ENCODE results near the gene CDH13.

CDH13 gene

DNA sequence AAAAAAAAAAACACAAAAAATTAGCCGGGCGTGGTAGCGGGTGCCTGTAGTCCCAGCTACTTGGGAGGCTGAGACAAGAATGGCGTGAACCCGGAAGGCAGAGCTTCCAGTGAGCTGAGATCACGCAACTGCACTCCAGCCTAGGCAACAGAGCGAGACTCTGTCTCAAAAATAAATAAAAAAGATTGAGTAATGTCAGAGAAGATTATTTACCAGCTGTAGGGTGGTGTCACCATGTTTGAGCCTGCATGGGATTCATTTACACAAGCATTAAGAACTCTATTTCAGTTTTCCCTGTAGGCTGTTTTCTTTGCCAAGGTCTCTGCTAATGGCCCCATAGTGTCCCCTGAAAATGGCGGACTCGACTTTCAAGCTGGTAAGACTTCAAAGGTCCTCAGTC, 575.0 kb downstream of the CDH13 start:
- no peak for ATAC-seq

DNA sequence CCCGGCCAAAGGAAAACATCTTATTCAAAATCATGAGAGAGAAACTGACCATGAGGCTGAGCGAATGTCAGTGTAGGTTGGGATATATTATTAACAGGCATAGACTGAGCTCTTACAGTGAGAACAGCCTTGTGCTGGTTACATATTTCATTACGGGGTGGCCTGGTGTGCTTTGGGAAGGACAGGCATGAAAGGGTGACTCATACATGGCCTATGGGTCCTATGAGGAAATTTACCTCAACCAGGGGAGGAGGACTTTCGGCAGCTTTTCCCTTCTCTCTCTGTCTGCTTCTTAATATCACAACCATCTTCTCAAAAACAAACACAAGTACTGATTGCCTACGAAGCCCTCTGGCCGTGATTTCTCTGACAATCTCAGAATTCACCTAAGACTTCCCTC, 579.1 kb downstream of the CDH13 start:
- no peak for ATAC-seq

DNA sequence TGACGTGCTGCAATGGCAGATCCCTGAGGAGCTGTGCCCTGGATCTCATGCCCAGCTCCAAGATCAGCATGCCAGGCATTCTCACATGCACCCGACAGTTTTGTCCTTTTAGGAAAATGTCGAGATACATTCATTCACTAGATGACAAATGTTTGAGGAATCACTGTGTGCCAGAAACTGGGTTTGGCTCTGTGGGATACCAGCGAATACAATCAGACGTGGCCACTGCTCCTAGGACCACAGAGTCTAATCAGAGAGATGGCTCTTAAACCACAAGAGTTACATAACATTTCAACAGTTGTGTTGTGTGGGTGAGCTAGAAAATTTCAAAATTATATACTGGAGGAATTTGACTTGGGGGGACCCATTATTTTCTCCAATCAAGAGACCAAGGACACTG, 579.7 kb downstream of the CDH13 start:
- no peak for ATAC-seq

DNA sequence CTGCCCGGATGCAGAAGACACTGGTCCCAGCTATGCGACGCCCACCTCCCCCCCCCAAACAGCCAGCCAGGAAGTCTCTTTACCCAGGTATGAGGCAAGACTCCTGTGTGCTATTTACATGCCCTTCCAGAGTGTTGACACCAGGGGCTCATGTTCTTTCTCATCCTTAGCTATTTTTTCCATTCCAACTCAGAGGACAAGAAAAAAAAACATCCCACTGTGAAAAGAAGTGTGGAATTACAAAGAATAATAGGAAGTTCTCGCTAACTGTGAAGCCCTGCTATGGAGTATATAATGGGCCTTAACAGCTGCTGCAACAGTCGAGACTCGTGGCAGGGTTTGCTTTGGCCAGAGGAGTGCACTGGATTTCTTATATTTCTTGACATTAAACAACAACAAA, 584.9 kb downstream of the CDH13 start:
- ATAC-seq = no peak

DNA sequence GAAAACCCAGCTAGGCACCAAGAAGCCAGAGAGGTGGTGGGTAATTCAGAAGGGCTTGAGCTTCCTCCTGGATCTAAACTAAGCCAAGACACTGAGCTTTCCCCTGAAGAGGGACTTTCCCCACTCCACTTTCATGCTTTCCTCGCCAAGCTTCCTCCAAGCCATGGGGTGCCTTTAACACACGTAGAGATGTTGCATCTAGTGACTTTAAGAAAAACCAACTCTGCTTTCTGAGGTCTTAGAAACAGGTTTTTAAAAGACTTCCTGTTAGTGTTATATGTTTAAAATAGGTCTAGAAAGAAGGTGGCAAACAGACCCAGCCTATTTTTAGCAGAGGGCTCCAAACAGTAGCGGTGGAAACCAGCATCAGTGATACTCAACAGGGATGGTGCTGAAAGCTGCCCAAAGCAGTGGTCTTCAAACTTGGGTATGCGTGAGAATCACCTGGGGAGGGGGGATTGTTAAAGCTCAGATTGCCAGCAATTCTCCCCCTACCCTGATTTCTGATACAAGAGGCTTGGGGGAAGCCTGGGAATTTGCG, 585.6 kb downstream of the CDH13 start:
- ATAC-seq = no peak

DNA sequence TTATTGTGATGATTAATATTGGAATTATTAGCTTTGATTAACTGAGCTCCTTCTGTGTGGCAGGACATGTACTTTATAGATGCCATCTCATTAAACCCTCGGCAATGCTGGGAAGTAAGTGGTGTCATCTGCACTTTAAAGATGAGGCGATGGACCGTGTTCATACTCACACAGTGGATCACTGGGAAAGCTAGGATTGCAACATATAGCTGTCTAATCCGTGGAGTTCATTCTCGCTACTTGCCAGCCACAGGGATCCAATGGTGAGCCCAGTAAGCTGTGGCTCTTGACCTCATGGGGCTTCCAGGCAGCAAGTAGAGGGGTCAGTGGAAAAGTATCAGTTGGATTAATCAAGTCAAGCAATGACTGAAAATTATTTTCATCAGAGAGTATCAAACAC, 587.9 kb downstream of the CDH13 start:
- no peak for ATAC-seq

DNA sequence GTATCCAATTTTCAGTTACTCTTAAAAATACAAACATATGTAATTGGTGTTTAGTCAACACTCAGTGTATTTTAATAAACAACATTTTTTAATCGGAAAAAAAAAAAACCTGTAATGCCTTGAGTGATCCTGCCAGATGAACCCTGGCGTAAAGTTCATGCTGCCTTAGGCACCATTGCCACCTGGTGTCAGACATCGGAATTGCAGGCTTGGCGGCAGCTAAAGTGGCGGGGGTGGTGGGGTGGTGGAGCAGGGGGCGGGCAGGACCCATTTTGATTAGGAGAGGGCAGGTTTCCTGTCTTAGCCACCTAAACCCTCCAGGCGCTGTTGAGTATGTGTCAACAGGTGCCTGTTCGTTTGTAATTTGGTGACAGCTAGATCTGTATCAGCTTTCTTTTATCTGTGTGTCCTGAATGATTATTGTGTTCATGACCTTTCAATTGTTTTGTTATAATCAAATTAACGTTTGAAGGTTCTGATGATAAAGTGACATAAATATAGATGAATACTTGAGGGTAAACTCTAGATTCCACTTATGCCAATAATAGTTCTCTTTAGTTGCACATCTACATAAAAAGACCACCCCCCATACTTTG, 588.7 kb downstream of the CDH13 start:
- ATAC-seq = no peak

DNA sequence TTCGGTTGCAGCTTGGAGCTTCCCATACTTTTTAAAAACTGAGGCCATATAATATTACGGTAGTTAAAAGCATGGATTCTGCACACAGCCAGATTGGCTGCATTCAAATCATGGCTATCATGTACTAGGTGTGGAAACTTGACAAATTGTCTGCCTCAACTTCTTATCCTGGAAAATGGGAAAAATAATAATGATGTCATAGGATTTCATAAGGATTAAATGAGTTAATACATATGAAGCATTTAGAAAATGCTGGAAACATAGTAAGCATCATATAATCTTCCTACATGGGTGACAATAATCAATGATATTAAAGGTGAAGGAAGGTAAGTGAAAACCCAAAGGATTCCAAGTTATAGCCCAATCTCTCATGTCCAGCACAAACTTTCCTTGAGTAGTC, 592.5 kb downstream of the CDH13 start:
- ATAC-seq = no peak

DNA sequence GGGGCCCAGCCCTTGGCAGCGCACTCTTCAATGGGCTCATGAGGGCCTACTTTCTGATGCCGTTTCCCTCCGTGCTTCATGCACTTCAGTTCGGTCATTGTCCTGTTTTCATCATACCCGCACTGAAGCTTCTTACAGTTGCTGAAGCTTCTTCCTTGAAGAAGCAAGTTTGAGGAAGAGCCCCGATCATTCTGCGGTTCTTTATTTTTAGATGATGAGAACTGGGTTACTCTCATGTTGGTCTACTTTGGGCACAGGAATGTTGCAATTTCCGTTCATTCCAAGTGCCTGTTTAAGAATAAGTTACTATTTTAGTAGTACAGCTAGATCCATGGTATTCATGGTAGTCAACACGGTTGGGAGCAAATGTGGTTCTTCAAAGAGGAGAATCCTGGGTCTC, 593.3 kb downstream of the CDH13 start:
- no peak for ATAC-seq

DNA sequence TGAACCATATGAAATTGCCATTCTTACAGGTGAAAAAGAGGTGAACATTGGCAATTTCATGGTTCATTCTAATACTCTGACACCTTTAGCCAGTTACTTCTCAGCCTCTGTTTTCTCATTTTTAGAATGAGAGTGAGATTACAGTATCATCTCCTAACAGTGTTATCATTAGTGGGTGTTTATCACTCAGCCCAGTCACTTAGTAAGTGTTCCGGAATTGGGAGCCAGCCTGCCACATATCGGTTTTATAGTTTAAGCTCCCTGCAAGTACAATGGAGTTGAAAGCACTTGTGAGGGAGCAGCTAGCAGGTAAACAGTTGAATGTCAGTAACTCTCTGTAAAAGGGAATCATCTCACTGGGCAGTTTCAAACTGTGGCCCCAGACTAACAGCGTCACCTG, 597.9 kb downstream of the CDH13 start:
- ATAC-seq = no peak

DNA sequence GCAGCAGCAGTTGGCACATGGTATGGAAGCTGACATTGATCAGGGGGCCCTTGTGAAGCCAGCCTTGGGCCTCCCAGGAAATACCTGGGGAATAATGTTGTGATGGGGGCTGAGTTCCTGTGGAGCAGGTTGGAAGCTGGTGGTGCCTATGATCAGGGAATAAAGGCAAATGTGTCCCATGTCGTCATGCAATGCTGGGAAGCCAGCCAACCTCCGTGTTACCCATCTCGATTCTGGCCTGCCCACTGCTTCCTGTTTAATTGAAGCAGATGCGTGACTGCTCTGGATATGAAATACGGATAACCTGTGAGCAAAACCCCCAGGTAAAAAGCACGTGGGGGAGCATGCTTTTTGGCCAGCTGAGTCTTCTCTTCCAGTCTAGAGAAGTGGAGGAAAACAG, 600.6 kb downstream of the CDH13 start:
- no peak for ATAC-seq

DNA sequence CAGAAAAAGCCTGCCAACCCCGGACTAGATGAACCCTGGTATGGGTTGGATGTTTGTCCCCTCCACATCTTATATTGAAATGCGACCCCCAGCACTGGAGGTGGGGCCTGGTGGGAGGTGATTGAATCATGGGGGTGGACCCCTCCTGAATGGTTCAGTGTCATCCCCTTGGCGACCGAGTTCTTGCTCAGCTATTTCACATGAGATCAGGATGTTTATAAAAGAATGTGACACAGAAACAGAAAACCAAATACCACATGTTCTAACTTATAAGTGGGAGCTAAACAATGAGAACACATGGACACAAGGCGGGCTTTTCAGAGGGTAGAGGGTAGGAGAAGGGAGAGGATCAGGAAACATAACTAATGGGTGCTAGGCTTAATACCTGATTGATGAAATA, 605.0 kb downstream of the CDH13 start:
- ATAC-seq = no peak

DNA sequence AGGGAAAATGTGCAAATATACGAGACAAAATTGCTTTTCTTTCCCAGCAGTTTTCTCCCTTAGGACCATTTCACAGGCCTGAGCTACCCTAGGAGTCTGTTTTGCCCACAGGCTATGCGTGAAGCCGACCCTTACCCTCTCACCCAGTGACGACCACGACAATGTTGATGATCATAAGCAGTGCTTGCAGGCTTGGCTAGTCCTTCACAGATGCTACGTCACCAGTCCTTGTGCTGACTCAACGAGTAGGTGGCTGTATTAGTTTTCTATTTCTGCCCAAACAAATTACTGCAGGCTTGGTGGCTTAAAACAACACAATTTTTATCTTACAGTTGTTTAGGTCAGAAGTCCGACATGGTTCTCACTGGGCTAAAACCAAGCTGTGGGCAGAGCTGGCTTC, 606.4 kb downstream of the CDH13 start:
- no peak for ATAC-seq

DNA sequence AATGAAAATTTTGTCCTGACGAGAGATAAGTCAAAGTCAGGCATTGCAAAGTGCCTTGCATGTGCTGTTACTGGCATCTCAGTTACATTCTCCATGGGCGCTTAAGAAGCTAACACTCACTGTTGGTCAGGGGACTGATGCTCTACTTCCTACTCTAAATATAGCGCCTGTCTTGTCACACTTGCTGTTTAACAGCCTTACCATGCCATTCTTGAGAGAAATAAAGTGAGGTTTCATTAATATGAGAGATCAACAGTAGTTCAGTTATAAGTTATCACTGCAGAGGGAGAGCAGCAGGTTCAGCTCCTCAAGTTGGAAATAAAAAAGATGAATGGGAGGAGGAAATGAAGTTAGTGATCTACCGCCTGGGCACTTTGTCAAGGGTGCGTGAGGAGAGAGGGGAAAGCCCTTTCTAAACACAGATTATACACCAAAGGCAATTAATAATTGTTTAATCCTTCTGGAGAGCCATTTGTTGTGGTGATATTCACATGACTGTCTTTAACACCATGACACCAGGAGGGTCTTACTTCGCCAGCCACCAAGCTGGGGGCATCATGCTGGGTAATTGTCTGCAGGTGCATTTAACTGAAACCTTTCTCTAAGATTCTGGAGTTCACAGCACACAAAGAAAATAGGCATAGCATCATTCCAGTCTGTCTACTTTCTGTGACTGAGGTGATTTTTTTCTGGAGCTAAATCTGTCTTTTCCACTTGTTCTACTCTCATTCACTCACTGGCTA, 612.4 kb downstream of the CDH13 start:
- ATAC-seq = no peak

DNA sequence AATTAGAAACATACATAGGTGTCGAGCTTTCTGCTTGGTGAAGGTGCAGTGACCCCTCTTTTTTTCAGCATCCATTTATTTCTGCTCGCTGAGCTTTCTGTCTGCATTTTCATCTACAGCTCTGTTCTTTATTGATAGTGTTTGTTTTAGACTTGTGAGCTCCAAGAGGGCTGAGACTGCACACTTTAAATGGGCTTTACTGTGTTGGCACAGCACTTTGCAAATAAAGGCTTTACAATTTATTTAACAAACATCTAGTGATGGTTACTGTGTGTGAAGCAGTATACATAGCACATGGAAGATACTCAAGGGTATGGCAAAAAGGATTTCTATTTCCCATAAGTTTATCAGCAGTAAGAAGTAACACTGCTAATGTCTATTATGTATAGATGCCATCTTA, 617.3 kb downstream of the CDH13 start:
- ATAC-seq = no peak

DNA sequence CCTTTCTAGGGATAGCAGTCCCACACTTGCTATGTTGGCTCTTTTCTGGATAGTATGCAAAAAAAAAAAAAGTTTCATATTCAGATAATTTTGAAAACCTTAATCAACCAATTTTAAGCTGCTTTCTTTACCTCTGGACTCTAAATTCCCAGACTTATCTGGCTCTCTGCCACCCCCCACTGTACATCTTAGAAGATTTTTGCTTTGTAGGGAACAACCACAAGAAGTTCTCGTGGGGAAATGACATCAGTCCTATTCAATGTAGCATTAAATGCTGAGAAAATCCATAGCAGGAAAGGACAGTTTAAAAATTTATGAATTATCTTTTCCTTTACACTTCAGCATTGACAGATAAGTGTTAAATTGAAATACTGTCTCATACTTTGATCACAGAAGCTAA, 618.3 kb downstream of the CDH13 start:
- ATAC-seq = no peak

DNA sequence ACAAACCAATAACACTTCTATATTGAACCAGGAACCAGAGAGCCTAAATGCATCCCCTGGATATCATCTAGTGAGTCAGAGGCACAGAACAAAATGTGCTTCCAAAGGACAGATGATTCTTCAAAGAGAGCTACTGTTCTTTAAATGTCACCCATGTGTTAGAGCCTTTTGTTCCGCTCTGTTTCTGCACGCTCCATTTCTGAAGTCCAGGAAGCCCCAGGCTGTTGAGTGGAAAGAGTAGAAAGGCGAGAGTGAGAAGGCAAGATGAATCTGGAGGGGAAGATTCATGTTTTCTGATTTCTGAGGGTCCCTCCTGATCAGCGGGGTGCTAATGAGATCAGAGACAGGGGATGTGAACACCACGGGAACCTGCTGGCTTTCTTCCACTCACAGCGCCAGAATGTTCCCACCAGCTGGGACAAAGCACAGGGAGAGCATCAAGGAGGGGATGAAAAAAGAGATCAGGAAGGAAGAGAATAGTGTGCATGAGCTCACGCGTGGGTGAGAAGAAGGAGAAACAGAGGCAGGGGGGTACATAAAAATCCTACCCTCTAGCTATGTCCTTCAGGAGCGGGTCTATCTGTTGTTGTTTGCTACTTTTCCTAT, 621.1 kb downstream of the CDH13 start:
- no peak for ATAC-seq

DNA sequence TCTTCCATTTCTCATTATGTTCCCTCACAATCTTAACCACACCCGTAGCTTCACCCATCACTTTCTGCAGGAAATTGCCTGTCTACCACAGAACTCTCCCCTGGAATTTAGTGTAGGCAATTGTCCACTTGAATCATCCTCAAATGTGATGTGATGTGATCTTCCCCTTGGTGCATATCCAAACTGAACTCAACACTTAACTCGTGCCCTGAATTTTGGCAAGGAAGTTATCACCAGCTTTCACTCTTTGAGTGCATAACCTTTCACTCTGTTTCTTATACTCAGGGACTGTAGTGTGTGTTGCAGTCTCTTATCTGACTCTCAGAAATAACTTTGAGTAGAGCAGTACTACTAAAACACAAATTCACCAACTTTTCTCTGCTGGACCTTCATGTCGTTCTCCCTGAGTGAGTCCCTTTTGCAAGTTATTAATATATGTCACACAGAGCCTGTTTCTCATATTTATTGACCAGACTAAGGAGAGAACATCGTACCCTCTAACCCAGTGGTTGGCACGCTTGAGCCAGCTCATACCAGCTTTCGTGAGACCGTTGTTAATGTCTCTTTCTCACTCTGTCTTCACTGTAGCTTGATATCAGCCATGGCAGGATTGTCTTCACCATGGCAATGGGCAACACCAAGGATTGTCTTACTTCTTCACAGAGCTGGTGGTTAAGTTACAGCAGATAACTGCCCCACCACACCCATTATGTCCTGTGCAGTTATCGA, 622.1 kb downstream of the CDH13 start:
- no peak for ATAC-seq

DNA sequence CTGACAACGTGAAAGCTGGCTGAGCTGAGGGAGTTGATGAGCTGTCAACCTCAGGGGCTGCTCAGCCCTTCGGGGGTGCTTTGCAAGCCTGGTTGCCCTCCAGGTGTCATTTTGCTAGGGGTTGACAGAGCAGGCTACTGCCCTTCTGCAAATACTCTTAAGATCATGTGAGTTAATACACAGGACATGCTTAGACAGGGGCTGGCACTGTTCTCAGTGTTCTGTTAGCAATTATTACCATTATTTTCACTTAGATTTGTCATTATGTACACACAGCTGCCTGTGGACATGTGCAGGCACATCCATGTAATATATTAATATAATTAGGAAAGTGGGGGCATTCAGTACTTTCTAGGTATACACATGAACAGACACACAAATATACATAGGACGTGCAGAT, 626.8 kb downstream of the CDH13 start:
- ATAC-seq = no peak

DNA sequence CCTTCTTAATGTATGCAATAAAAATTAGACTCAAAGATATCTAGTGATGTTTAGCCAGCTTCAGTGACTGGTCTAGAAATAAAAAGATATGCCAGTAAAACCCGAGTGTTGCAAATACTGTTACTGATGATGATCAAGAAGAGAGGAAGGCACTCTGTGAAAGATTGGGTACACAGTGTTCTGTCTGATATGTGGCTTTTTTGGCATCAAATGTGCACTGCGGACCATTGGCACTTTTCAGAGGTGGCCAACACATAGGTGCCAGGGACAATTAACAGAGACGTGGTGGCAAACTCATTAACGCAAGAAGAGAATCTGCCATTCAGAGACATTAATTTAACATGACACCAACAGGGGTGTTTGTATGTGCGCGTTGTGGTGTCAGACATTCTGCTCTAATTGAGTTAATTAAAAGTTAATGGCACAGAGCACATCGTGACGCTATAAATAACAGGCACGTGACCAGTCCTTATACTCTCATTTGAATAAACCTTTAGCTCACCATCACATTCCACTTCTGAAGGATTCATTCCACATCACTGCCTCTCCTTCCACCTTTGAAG, 631.7 kb downstream of the CDH13 start:
- ATAC-seq = no peak

DNA sequence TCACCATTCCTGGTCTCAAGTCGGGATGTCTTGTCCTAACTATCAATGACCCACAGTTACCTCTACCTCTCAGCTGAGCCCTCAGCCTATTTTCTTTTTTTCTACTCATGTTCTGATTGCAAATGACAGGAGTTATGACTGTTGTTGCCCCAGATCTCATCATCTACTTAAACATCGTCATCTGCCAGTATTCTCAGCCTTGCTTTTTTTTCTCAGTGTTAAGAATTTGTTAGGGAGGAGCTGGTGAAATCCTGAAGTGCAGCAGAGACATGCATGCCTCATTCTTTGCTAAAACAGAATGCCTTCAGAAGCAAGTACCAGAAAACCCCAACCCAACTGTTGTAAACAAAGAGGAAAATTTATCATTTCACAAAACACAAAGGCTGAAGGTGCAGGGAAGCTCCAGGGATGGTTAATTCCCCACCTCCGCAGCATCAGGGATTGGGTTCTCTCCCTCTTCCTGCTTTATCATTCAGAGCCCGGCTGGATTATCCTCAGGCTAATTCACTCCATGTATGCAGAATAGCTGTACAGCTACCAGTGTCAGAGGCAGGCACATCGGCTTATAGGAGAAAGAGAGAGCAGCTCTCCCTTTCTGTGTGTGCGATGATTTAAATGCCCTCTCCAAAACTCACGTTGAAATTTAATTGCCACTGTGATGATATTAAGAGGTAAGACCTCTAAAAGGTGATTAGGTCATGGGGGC, 640.2 kb downstream of the CDH13 start:
- no peak for ATAC-seq

DNA sequence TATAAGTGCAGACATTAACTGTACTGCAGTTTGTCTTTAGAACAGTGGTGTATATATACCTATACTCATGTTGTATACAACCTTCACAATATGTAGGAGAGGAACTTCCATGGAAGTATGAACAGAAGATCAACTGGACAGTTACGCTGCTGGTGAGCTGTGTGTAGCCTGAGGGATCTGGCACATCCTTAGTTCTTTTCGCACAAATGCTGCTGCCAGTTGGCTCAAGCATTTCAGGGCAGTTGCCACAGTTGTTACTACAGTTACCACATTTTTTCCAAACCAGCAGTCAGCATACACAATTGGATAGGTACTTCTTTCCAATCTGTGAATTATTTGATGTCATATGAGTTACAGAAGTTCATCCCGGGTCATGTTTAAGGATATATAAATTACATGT, 641.4 kb downstream of the CDH13 start:
- ATAC-seq = no peak

DNA sequence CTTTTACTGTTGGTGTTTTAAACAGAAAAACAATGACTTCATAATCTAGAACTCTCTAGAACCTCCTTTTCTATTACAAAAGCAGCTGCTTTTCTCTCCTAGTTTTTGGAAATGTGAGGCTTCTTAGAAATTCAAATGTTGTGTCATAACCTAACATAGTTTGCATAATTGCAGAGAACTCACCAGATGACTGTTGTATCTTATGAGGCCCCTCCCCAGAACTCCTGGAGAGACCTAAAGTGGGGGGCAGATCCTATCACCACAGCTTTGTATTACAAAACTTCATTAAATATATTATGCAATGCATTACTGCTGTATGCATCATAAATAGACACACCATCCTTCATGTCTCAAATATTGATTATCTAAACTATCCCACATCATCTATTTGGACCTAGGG, 642.3 kb downstream of the CDH13 start:
- no peak for ATAC-seq

All from activated CD4-positive, CD25-positive, alpha-beta regulatory T cell treated with anti-CD3 and anti-CD28 coated beads, Interleukin-2, amount 50 U/mL, for 24 hours (primary cell).